Measurements from ENCODE around the gene TCF7L2.

GRCh38 chr10:113041324-113041723 lies 91.3 kb downstream of the TCF7L2 start:
- TF ChIP-seq CTCF (IDR thresholded peaks at IDR 0.05) (no peak), EP300 (IDR thresholded peaks at IDR 0.05) (no peak), POLR2A (IDR thresholded peaks at IDR 0.05) (no peak)

Data from ovary (tissue), 3 donors.